AG09319 (cell line): ENCODE measurements around the gene WIPF1.

Source experiments
- DNase-seq: peaks from one replicate; pipeline ENCODE4 v3.0.0-alpha.2; 2010; ENCODE audit warnings: low read depth; ENCODE audit errors: extremely low read depth
- TF ChIP-seq, protein P1 (sequence below): IDR thresholded peaks from 2 replicates; pipeline ENCODE4 v1.5.1; 2011; ENCODE audit warnings: low read depth, mild to moderate bottlenecking, inconsistent platforms, low read length, moderate library complexity

The WIPF1 gene

DNA sequence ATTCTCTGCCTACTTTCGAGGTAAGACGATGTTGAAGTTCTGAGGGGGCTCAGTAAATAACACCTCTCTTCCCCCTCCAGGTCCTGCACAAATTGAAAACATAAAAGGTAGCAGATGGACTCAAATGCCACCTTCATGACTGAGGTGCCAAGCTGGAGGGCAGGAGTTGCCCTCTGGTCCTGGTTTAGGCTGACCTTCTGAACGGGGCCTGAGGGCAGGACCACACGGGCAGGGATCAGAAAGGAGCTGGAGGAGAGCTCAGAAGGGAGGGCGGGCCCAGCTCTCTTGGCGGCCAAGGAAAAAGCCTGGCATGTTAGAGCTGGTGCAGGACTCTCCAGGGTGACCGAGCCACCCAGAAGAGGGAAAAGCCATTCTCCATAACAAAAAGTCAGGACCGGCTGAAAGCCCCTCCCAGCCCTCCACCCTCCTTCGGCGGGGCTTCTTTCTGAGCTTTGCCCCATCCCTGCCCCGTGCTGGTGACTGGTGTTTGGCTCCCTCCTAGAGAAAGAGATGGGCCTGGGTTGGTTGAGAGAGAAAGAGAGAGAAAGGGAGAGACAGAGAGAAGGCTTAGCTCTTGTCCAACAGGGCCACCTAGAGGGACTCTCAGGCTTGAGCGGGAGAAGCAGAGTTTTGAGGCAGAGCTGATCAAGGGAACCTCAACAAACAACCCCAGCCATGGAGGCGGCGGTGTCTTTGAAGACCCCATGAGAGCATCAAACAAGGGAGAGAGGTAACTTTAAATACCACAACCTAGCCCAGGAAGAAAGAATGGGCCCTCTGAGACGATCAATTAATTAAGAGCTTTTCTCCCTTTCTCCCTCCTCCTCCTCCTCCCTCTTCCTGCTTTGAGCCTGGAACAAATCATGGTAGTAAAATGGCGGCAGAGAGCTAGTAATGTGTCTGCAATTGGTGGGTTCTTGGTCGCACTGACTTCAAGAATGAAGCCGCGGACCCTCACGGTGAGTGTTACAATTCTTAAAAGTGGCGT is 50.8 kb downstream of the WIPF1 start:
- no peak for DNase-seq
- TF ChIP-seq, protein P1, sequence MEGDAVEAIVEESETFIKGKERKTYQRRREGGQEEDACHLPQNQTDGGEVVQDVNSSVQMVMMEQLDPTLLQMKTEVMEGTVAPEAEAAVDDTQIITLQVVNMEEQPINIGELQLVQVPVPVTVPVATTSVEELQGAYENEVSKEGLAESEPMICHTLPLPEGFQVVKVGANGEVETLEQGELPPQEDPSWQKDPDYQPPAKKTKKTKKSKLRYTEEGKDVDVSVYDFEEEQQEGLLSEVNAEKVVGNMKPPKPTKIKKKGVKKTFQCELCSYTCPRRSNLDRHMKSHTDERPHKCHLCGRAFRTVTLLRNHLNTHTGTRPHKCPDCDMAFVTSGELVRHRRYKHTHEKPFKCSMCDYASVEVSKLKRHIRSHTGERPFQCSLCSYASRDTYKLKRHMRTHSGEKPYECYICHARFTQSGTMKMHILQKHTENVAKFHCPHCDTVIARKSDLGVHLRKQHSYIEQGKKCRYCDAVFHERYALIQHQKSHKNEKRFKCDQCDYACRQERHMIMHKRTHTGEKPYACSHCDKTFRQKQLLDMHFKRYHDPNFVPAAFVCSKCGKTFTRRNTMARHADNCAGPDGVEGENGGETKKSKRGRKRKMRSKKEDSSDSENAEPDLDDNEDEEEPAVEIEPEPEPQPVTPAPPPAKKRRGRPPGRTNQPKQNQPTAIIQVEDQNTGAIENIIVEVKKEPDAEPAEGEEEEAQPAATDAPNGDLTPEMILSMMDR: peak; percentile 47

DNA sequence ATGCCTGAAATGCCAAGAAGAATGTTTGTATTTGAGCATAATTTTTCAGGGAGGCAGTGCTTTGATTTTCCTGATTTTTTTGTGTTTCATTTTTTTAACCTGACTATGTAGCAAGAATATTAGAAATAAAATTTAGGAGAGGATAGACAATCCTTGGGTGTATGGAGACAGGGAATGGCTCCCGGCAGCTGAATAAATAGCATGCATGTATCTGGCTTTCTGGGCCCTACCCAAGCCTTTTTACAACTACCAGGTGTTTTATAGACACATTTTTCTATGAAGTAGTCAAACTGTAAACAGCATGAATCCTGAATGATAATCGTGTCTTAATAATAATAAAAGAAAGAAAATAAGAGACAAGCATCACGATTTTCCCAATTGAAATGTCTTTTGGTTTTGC is 52.4 kb downstream of the WIPF1 start:
- no peak for DNase-seq
- TF ChIP-seq, protein P1: no peak

DNA sequence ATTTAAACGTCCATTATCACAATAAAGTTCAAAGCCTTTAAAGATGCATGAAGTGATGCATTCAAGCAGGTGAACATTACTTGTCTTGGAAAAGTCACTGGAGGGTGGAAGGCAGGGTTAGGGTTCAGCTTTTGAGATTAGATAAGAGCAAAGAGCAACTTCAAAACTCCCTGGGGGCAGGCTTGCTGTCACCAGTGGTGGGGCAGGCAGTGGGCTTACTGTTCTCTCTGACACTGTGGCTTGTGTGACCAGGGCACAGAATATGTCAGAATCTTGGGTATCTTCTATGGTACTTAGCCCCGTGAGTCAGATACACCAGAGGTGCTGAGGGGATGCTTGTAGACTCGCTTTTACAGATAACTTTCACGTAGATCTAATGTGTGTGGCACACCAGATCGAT is 52.8 kb downstream of the WIPF1 start:
- TF ChIP-seq, protein P1: no peak
- no peak for DNase-seq

DNA sequence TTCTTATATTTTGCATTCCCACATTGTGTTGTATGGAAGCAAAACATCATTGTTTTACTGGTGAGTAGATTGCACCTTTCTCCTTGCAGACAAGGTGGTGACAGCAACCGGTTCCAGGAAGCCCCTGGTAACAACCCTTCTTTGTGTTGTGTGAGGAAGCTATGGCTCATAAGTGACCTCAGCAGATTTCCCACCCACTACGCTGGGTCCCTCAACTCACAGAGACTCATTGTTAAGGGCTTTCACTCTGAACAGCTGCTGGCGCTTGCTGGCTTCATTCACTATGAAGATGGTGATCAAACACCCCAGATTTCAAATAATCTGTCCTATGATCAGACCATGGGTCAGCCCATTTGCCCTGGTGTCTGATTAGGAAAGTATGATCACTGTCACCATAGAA is 53.4 kb downstream of the WIPF1 start:
- DNase-seq: no peak

DNA sequence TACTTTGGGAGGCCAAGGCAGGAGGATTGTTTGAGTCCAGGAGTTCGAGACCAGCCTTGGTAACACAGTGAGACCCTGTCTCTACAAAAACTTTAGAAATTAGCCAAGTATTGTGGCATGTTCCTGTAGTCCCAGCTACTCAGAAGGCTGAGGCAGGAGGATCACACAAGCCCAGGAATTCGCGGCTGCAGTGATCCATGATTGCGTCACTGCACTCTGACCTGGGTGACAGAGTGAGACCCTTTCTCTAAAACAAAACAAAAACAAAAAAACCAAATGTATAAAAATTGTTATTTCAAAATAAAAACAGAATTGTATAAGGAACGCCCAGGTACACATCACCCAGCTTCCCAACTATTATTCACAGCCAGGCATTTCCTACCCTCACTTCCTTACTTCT is 56.7 kb downstream of the WIPF1 start:
- TF ChIP-seq, protein P1: no peak

More for the DNA sequence above, 53.4 kb downstream of the WIPF1 start:
- TF ChIP-seq, protein P1: no peak

DNA sequence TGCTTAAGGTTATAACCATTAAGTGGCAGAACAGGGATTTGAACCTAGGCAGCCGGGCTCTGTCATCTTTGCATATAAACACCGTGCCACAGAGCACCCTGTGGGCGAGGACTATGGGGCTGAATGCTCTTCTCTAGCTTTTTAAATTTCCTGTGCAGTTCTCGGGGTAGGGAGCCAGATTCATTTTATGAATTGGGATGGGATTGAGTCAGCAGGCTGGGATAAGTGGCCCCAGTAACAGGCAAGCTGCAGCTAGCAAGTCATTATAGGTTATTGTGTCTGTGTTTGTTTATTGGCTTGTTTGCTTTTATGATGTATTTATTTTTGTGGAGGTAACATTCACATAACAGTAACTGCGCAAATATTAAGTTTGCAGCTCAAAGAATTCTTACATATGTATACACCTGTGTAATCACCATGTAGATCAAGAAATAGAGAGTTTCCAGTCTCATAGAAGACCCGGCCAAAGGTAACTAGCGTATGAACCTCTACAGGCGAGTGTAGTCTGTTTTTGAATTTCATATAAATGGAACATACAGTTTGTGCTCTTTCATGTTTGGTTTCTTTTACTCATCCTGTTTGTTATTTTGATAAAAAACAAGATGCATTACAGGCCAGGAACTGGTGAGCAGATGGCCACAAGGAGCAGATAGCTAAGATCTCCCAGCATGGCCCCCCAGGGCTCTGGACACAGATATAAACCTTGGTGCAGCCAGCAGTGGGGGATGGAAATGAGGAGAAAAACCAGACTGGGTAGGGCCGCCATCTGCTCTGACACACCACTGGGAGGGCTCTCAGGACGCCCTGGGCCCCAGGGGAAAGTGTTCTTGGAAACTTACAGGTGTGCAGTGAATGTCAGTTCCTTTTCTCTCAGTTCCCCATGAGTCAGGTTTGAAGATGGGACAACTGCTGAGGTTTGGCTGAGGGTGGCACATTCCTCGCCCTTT is 61.6 kb downstream of the WIPF1 start:
- DNase-seq: no peak
- TF ChIP-seq, protein P1: no peak

More for the DNA sequence above, 56.7 kb downstream of the WIPF1 start:
- DNase-seq: no peak
